Measurements from ENCODE around the gene BRD1. TPM values are rescaled to one million over a fixed set of nuclear protein-coding genes. Genes with fewer than 3 reads are reported as not detected.

Gene BRD1
- total and polyA plus RNA-seq, 9 of the 15 experiments (the other 6 are each of a cell fraction or from before 2014, with no cell fraction given): 0.42 to 17.6 (median 5.5) TPM

- peak in 1 of 2 experiments; percentile 72; a peak in 1 of 4 replicates for TF ChIP-seq ZNF639 (CRISPR knock-in tag; conservative IDR thresholded peaks at IDR 0.05 in 1 of 2, IDR thresholded peaks at IDR 0.05 in 1 of 2)
- no peak for TF ChIP-seq E4F1 (CRISPR knock-in tag; IDR thresholded peaks at IDR 0.05; ENCODE audit: borderline replicate concordance)
- TF ChIP-seq PURB (CRISPR knock-in tag; IDR thresholded peaks at IDR 0.05; ENCODE audit: low read depth): no peak
- no peak for TF ChIP-seq HEY1 (CRISPR knock-in tag; IDR thresholded peaks at IDR 0.05; ENCODE audit: borderline replicate concordance)
- peak; percentile 44; the same call in 1 of the 2 replicates for TF ChIP-seq GATAD2B (IDR thresholded peaks at IDR 0.05; ENCODE audit: borderline replicate concordance)
- peak; percentile 37 for TF ChIP-seq PHF20 (IDR thresholded peaks at IDR 0.05; ENCODE audit: partially characterized antibody)
- peak; percentile 16; the same call in 1 of the 2 replicates for TF ChIP-seq CHAMP1 (IDR thresholded peaks at IDR 0.05)
- no peak for TF ChIP-seq E2F1 (CRISPR knock-in tag; IDR thresholded peaks at IDR 0.05)
- no peak for TF ChIP-seq HCFC1 (IDR thresholded peaks at IDR 0.05; ENCODE audit: low read depth, low read length)
- no peak for TF ChIP-seq TFE3 (CRISPR knock-in tag; IDR thresholded peaks at IDR 0.05)
- TF ChIP-seq ZBTB26 (CRISPR knock-in tag; IDR thresholded peaks at IDR 0.05): no peak
- TF ChIP-seq TRIM28 (IDR thresholded peaks at IDR 0.05): no peak
- TF ChIP-seq JUND (IDR thresholded peaks at IDR 0.05; ENCODE audit: borderline replicate concordance, low read depth, low read length): peak; percentile 45; the same call in 1 of the 2 replicates
- 0 out of 3 replicates have a peak, but pooled peaks have one; percentile 53 for TF ChIP-seq JUND (tag; IDR thresholded peaks at IDR 0.05; ENCODE audit: borderline replicate concordance, low read depth, low read length)
These were observed 19.6 kb downstream of the BRD1 start (continued) for GRCh38 chr22:49807780-49808708.

Data from K562 (cell line).